GM10248 (cell line): ENCODE data around the gene PPP1R10.
"Not testable (repeated sequence)": the region's sequence is repeated elsewhere in the genome, so short reads cannot be mapped to it uniquely, and the experiment has no call there.

Experiments
- CTCF ChIA-PET: fragments of 300-600 bp; sonication (Branson Sonifier 250); formaldehyde crosslinking; extraction: SDS; loops from one replicate; lab custom pipeline; 2021; ENCODE audit warnings: antibody characterized with exemption; lab: Yijun Ruan, JAX
- POLR2A ChIA-PET: fragments of 350-650 bp; sonication (Branson Sonifier 250); formaldehyde crosslinking; extraction: SDS; loops from one replicate; lab custom pipeline; 2020; ENCODE audit warnings: antibody characterized with exemption; lab: Yijun Ruan, JAX
- DNase-seq: peaks from one replicate; pipeline ENCODE4 v3.0.0; 2012; ENCODE audit errors: extremely low spot score
- CTCF ChIP-seq: IDR thresholded peaks from 2 replicates; pipeline ENCODE4 v1.5.1; 2012; ENCODE audit warnings: mild to moderate bottlenecking, low read depth; ENCODE audit errors: extremely low read depth, missing control alignments, control extremely low read depth

The PPP1R10 gene

GRCh38 chr6:30616811-30617564 lies at the start of gene PPP1R10:
TSS of gene PPP1R10 (minus strand) at chr6:30617243. CDS start at chr6:30609944, 7,299 bp downstream.
- ChIA-PET POLR2A (no interaction called here), CTCF (interaction anchor here (1.6 to 2.8 kb wide), 5 partner anchors 9 to 105 kb away, joined by 5 to 11 read pairs (median 8); partner anchors contain the start of genes ATAT1 and DHX16)
- no peak for TF ChIP-seq CTCF
- peak; percentile 94 for DNase-seq

- POLR2A ChIA-PET: not testable (repeated sequence)
- CTCF ChIA-PET: interaction anchor here (0.8 to 6.3 kb wide), 3 partner anchors 12 to 65 kb away, joined by 3 to 29 read pairs (median 4); no protein-coding TSS in a partner anchor
These were observed 49.3 kb upstream of the PPP1R10 start for GRCh38 chr6:30666300-30666699.

GRCh38 chr6:30664994-30665767 lies 48.1 kb upstream of the PPP1R10 start:
- ChIA-PET POLR2A (no interaction called here), CTCF (interaction anchor here (0.8 to 6.3 kb wide), 11 partner anchors 7 to 212 kb away, joined by 3 to 29 read pairs (median 4); partner anchors contain the start of gene DHX16)
- no peak for DNase-seq
- no peak for TF ChIP-seq CTCF

More at GRCh38 chr6:30666300-30666699, 49.3 kb upstream of the PPP1R10 start:
- DNase-seq: not testable (repeated sequence)

- DNase-seq, POLR2A ChIA-PET: not testable (repeated sequence)
- CTCF ChIA-PET: interaction anchor here (1.0 to 1.6 kb wide), 3 partner anchors 15 to 73 kb away, joined by 4 to 5 read pairs (median 5); partner anchors contain the start of gene DHX16
These were observed 40.9 kb upstream of the PPP1R10 start for GRCh38 chr6:30657922-30658321.

- ChIA-PET POLR2A (no interaction called here), CTCF (interaction anchor here (1.6 kb wide), 1 partner anchor 73 kb away, joined by 4 read pairs; no protein-coding TSS in a partner anchor)
- DNase-seq: no peak
- TF ChIP-seq CTCF: no peak
These were observed 40.4 kb upstream of the PPP1R10 start for GRCh38 chr6:30657454-30657853.

- TF ChIP-seq CTCF: no peak
- no peak for DNase-seq
- ChIA-PET POLR2A (interaction anchor here (0.6 kb wide), 2 partner anchors 63 to 555 kb away, joined by 3 read pairs; no protein-coding TSS in a partner anchor), CTCF (interaction anchor here (1.0 to 1.6 kb wide), 7 partner anchors 9 to 101 kb away, joined by 3 to 7 read pairs (median 4); partner anchors contain the start of gene C6orf136)
These were observed 39.5 kb upstream of the PPP1R10 start for GRCh38 chr6:30656513-30656912.

- TF ChIP-seq CTCF: no peak
- no peak for DNase-seq
- POLR2A ChIA-PET: no interaction called here
- CTCF ChIA-PET: interaction anchor here (1.0 to 4.5 kb wide), 5 partner anchors 10 to 102 kb away, joined by 3 to 15 read pairs (median 4); partner anchors contain the start of gene DHX16
These were observed 38.7 kb upstream of the PPP1R10 start for GRCh38 chr6:30655743-30656094.
